ENCODE results near the gene RFC2. TPM values are rescaled to one million over a fixed set of nuclear protein-coding genes. Genes with fewer than 3 reads are reported as not detected.

Gene RFC2
- total and polyA plus RNA-seq, 8 donors: 8.1 to 11.4 (median 9.3) TPM

DNA sequence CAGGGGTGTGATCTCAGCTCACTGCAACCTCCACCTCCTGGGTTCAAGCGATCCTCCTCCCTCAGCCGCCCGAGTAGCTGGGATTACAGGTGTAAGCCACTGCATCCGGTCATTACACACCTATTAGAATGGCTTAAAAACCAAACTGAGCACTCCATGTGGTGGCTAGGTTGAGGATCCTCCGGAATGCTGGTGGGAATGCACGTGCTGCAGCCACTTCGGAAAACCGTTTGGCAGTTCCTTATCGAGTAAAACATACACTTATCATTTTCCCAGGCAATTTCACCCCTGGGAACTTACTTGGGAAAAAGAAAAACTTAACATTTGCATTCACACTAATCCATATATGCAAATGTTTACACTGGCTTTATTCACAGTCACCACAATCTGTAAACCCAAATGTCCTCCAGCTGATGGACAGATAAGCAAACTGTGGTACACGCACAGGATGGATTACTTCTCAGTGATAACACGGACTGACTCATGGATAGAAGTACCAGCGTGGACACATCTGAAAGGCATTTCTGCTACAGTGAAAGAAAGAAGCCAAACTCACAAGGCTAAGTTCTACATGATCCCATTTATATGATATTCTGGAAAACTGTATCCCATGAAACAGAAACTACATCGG is 20.4 kb downstream of the RFC2 start:
- Histone ChIP-seq H3K36me3 (peaks cover 0 to 8% (median 0%) of the 10 kb centered on the region in 3 donors), H3K9me3 (no peaks in the 10 kb centered on the region), H3K4me1 (peaks cover 0 to 6% (median 0%) of the 10 kb centered on the region in 3 donors), H3K27me3 (no peaks in the 10 kb centered on the region), H3K27ac (no peak overlapping the region), H3K4me3 (no peak overlapping the region)
- DNase-seq (no peak), FAIRE-seq (no peak), ATAC-seq (peak in 3 of 4 donors; percentile 32 to 63 (median 51))
- TF ChIP-seq, protein P1, sequence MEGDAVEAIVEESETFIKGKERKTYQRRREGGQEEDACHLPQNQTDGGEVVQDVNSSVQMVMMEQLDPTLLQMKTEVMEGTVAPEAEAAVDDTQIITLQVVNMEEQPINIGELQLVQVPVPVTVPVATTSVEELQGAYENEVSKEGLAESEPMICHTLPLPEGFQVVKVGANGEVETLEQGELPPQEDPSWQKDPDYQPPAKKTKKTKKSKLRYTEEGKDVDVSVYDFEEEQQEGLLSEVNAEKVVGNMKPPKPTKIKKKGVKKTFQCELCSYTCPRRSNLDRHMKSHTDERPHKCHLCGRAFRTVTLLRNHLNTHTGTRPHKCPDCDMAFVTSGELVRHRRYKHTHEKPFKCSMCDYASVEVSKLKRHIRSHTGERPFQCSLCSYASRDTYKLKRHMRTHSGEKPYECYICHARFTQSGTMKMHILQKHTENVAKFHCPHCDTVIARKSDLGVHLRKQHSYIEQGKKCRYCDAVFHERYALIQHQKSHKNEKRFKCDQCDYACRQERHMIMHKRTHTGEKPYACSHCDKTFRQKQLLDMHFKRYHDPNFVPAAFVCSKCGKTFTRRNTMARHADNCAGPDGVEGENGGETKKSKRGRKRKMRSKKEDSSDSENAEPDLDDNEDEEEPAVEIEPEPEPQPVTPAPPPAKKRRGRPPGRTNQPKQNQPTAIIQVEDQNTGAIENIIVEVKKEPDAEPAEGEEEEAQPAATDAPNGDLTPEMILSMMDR (IDR thresholded peaks at IDR 0.05): no peak
- intact Hi-C loops (cut with DNase I): loop anchor here in 1 of 3 donors (10.0 kb wide), 1 partner anchor 61 kb away; no protein-coding TSS in a partner anchor
- WGBS, 2 donors: 43 to 45% methylated on average over 13 of the region's 13 CpGs

- ATAC-seq: peak in 1 of 4 donors; percentile 19
- Histone ChIP-seq H3K27me3 (no peaks in the 10 kb centered on the region), H3K4me3 (no peak overlapping the region), H3K27ac (no peak overlapping the region), H3K36me3 (no peaks in the 10 kb centered on the region), H3K4me1 (peaks cover 0 to 6% (median 0%) of the 10 kb centered on the region in 3 donors), H3K9me3 (no peaks in the 10 kb centered on the region)
- no peak for FAIRE-seq
- intact Hi-C loops (cut with DNase I): loop anchor here in 1 of 3 donors (10.0 kb wide), 1 partner anchor 64 kb away; no protein-coding TSS in a partner anchor
- TF ChIP-seq, protein P1 (IDR thresholded peaks at IDR 0.05): no peak
- WGBS, 2 donors: 92 to 95% methylated on average over 12 of the region's 12 CpGs
- DNase-seq: no peak
Observed at GRCh38 chr7:74231232-74231590, 23.0 kb downstream of the RFC2 start.

DNA sequence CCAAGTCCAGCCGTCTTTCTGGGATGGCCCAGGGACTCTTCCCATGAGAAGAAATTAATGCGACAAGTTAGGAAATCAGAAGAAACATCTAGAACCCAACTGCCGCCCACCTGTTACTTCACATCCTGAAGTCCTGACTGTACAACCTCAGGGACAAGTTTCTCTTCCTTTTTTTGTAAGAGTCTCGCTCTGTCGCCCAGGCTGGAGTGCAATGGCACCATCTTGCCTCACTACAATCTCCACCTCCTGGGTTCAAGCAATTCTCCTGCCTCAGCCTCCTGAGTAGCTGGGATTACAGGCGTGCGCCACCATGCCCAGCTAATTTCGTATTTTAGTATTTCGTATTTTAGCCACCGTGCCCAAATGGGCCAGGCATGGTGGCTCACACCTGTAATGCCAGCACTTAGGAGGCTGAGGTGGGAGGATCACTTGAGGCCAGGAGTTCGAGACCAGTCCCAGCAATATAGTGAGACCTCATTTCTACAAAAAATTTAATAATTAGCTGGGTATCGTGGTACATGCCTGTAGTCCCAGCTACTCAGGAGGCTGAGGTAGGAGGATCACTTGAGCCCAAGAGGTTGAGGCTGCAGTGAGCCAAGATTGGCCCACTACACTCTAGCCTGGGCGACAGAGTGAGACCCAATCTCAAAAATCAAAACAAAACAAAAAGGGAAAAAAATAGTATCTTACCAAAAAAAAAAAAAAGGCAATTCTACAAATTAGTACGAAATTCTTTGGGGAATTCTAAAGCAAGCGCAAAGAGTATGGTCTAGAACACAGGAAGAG is 23.6 kb downstream of the RFC2 start:
- intact Hi-C loops (cut with DNase I): loop anchor here in 1 of 3 donors (10.0 kb wide), 1 partner anchor 64 kb away; no protein-coding TSS in a partner anchor
- 94 to 96% methylated on average over 15 of the region's 15 CpGs for WGBS, 2 donors
- Histone ChIP-seq H3K36me3 (no peaks in the 10 kb centered on the region), H3K27me3 (no peaks in the 10 kb centered on the region), H3K4me1 (peaks cover 0 to 6% (median 0%) of the 10 kb centered on the region in 3 donors), H3K27ac (no peak overlapping the region), H3K4me3 (no peak overlapping the region), H3K9me3 (no peaks in the 10 kb centered on the region)
- TF ChIP-seq, protein P1 (IDR thresholded peaks at IDR 0.05): no peak
- FAIRE-seq (no peak), ATAC-seq (peak in 1 of 4 donors; percentile 50), DNase-seq (no peak)

DNA sequence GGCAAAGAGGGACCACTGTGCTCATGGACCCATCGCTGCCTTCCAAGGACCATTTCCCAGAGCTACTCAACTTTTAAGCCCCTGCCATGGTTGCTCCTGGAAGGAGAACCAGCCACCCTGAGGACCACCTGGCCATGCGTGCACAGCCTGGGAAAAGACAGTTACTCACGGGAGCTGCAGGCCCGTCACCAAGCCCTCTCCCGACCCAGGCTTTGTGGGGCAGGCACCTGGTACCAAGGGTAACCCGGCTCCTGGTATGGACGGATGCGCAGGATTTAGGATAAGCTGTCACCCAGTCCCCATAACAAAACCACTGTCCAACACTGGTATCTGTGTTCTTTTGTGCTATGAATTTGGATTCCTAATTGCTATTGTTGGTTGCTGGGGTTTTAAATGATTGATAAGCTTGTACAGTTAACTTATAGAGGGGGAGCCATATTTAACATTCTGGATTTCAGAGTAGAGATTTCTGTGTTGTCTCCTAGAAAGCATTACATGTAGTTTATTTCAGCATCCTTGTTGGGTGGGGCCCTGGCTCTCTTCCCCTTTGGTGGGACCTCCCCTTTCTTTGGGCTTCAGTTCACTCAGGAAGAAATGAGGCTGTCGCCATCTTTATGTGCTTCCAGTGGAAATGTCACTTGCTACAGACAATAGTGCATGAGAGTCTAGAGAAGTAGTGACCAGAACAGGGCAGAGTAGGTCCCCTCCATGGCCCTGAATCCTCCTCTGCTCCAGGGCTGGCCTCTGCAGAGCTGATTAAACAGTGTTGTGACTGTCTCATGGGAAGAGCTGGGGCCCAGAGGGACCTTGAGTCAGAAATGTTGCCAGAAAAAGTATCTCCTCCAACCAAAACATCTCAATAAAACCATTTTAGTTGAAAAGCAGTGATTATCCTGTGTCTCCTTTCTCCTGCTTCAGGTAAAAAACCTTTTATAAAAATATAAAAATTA is 25.0 kb downstream of the RFC2 start:
- intact Hi-C loops (cut with DNase I): no loop called here
- no peak for ATAC-seq
- no peak for FAIRE-seq
- no peak overlapping the region for H3K4me3 ChIP-seq
- H3K27me3 ChIP-seq: no peaks in the 10 kb centered on the region
- H3K36me3 ChIP-seq: no peaks in the 10 kb centered on the region
- DNase-seq: no peak
- 95 to 97% methylated on average over 9 of the region's 9 CpGs for WGBS, 2 donors
- TF ChIP-seq, protein P1 (IDR thresholded peaks at IDR 0.05): no peak
- no peaks in the 10 kb centered on the region for H3K9me3 ChIP-seq
- no peak overlapping the region for H3K27ac ChIP-seq
- peaks cover 0 to 6% (median 0%) of the 10 kb centered on the region in 3 donors for H3K4me1 ChIP-seq

Measured in pancreas (tissue), 10 donors.